Osteoblast (primary cell): Measurements from ENCODE around the gene ETNK2. TPM values are rescaled to one million over a fixed set of nuclear protein-coding genes. Genes with fewer than 3 reads are reported as not detected.

Experiments used
- DNase-seq: peaks from one replicate; pipeline ENCODE4 v3.0.0; 2011; ENCODE audit warnings: low spot score, mixed read lengths; ENCODE audit not compliant: insufficient read length; ENCODE audit errors: missing footprints
- H2AFZ ChIP-seq: 2 replicates; pipeline ENCODE4 v1.6.0; 2011; ENCODE audit warnings: mild to moderate bottlenecking, low read length
- H3K27ac ChIP-seq: 2 replicates; pipeline ENCODE4 v1.5.1; 2011; ENCODE audit warnings: mild to moderate bottlenecking, low read depth, low read length, moderate library complexity
- H3K27me3 ChIP-seq: 2 replicates; pipeline ENCODE4 v1.6.0; 2012; ENCODE audit warnings: mild to moderate bottlenecking, control low read depth, inconsistent platforms, low read length, moderate library complexity; ENCODE audit not compliant: insufficient read depth
- H3K36me3 ChIP-seq: 2 replicates; pipeline ENCODE4 v1.5.1; 2011; ENCODE audit warnings: mild to moderate bottlenecking, low read length, control low read depth, moderate library complexity; ENCODE audit not compliant: insufficient read depth
- H3K4me1 ChIP-seq: 2 replicates; pipeline ENCODE4 v1.5.1; 2011; ENCODE audit warnings: mild to moderate bottlenecking, low read length, control low read depth, moderate library complexity; ENCODE audit not compliant: insufficient read depth
- H3K4me2 ChIP-seq: 2 replicates; pipeline ENCODE4 v1.6.0; 2011; ENCODE audit warnings: mild to moderate bottlenecking, low read length; ENCODE audit not compliant: insufficient read depth
- H3K4me3 ChIP-seq: fragments of 200-600 bp; sonication (generic); 3 replicates; pipeline ENCODE4 v1.5.1; 2012; ENCODE audit warnings: mild to moderate bottlenecking, low read length, inconsistent platforms; ENCODE audit not compliant: insufficient read depth
- H3K79me2 ChIP-seq: 2 replicates; pipeline ENCODE4 v1.6.0; 2012; ENCODE audit warnings: mild to moderate bottlenecking, low read length, control low read depth, inconsistent platforms; ENCODE audit not compliant: insufficient read depth
- H3K9me3 ChIP-seq: 2 replicates; pipeline ENCODE4 v1.5.1; 2011; ENCODE audit warnings: low read depth, low read length, control low read depth
- H4K20me1 ChIP-seq: 2 replicates; pipeline ENCODE4 v1.6.0; 2012; ENCODE audit warnings: mild to moderate bottlenecking, low read length, control low read depth; ENCODE audit not compliant: insufficient read depth
- total RNA-seq: library from RNA; depleted of rRNA; stranded (reverse); fragments of >200 nt; gene quantifications from 2 replicates; pipeline ENCODE4 v1.2.3, GENCODE V29; 2012
- TF ChIP-seq, protein P1 (sequence below): IDR thresholded peaks from 2 replicates; pipeline ENCODE4 v1.5.1; 2011; ENCODE audit warnings: mild to moderate bottlenecking, low read depth, low read length, moderate library complexity; ENCODE audit errors: extremely low read depth

ETNK2 gene
- total RNA-seq, 1 donor, result 0.72 TPM

GRCh38 chr1:204176049-204176448 lies 24.2 kb upstream of the ETNK2 start:
- no peak overlapping the region for H3K27ac ChIP-seq
- H3K4me2 ChIP-seq, result no peak overlapping the region
- no peaks in the 10 kb centered on the region for H3K9me3 ChIP-seq
- no peak overlapping the region for H2AFZ ChIP-seq
- H3K79me2 ChIP-seq, result no peaks in the 10 kb centered on the region
- H3K4me3 ChIP-seq, result no peak overlapping the region
- DNase-seq, result no peak
- peaks cover 13% of the 10 kb centered on the region for H3K4me1 ChIP-seq
- TF ChIP-seq, protein P1, sequence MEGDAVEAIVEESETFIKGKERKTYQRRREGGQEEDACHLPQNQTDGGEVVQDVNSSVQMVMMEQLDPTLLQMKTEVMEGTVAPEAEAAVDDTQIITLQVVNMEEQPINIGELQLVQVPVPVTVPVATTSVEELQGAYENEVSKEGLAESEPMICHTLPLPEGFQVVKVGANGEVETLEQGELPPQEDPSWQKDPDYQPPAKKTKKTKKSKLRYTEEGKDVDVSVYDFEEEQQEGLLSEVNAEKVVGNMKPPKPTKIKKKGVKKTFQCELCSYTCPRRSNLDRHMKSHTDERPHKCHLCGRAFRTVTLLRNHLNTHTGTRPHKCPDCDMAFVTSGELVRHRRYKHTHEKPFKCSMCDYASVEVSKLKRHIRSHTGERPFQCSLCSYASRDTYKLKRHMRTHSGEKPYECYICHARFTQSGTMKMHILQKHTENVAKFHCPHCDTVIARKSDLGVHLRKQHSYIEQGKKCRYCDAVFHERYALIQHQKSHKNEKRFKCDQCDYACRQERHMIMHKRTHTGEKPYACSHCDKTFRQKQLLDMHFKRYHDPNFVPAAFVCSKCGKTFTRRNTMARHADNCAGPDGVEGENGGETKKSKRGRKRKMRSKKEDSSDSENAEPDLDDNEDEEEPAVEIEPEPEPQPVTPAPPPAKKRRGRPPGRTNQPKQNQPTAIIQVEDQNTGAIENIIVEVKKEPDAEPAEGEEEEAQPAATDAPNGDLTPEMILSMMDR, result no peak
- no peaks in the 10 kb centered on the region for H3K36me3 ChIP-seq
- H4K20me1 ChIP-seq, result no peaks in the 10 kb centered on the region
- H3K27me3 ChIP-seq, result peaks cover 10% of the 10 kb centered on the region

DNA sequence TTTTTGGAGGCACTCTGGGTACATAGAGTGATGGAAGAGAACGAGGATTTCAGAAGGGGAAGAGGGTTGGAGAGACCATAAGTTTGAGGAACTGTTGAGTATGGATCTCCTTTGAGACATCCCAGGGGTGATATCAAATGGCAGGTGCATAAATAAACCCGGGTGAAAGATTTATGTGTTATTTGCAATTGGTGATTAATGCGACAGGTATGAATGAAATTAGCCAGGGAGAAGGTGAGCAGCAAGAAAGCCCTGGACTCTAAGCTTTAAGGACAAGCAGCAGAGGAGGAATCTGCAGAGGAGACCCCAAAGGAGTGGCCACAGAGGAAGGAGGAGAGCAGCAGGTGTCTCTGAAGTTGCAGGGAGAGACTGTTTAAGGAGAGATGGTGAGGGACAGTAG lies 23.1 kb upstream of the ETNK2 start:
- Histone ChIP-seq H3K27ac (no peak overlapping the region), H3K4me3 (no peak overlapping the region), H3K4me1 (peaks cover 13% of the 10 kb centered on the region), H3K4me2 (no peak overlapping the region), H3K36me3 (no peaks in the 10 kb centered on the region), H4K20me1 (no peaks in the 10 kb centered on the region), H3K27me3 (peaks cover 10% of the 10 kb centered on the region), H3K79me2 (no peaks in the 10 kb centered on the region), H3K9me3 (peaks cover 5% of the 10 kb centered on the region), H2AFZ (no peak overlapping the region)
- peak; percentile 43 for DNase-seq
- TF ChIP-seq, protein P1, result no peak

DNA sequence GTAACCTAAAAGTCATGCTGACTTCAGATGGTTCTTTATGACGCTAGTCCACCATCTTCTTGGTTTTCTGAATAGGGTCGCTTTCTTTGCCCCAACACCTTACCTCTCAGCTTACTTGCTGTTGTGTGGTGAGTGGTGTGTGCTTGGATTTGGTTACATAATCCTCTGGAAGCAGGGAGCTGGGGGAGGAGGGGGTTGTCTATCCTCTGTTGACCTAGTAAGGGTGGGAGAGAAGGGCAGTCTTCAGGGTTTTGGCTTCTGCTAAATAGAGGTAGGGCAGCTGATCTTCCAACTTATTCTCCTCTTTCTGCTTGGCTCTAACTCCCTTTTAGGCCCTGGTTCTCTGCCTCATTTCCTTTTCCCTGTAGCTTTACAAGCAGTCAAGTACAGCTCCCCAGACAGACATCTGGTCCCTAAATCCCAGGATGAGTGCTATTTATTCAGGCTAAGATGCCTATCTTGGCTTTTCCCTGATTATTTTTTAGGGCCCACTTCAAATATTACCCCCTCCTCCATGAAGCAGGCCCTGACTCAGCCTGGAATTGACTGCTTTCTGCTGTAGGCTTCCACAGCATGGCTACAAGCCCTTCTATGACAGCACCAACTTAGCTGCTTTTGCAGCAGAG lies 20.7 kb upstream of the ETNK2 start:
- peaks cover 5% of the 10 kb centered on the region for H3K9me3 ChIP-seq
- H3K4me2 ChIP-seq, result no peak overlapping the region
- no peak overlapping the region for H3K4me3 ChIP-seq
- H2AFZ ChIP-seq, result no peak overlapping the region
- H4K20me1 ChIP-seq, result no peaks in the 10 kb centered on the region
- H3K79me2 ChIP-seq, result no peaks in the 10 kb centered on the region
- TF ChIP-seq, protein P1, result no peak
- no peak for DNase-seq
- H3K4me1 ChIP-seq, result peaks cover 13% of the 10 kb centered on the region
- H3K27ac ChIP-seq, result no peak overlapping the region
- H3K36me3 ChIP-seq, result no peaks in the 10 kb centered on the region
- peaks cover 3% of the 10 kb centered on the region for H3K27me3 ChIP-seq

GRCh38 chr1:204171751-204172178 lies 19.9 kb upstream of the ETNK2 start:
- TF ChIP-seq, protein P1, result no peak
- DNase-seq, result no peak
- H4K20me1 ChIP-seq, result no peaks in the 10 kb centered on the region
- H3K27ac ChIP-seq, result no peak overlapping the region
- no peaks in the 10 kb centered on the region for H3K36me3 ChIP-seq
- H3K4me1 ChIP-seq, result peaks cover 13% of the 10 kb centered on the region
- peaks cover 3% of the 10 kb centered on the region for H3K27me3 ChIP-seq
- peaks cover 5% of the 10 kb centered on the region for H3K9me3 ChIP-seq
- no peak overlapping the region for H3K4me3 ChIP-seq
- H3K79me2 ChIP-seq, result no peaks in the 10 kb centered on the region
- H2AFZ ChIP-seq, result no peak overlapping the region
- H3K4me2 ChIP-seq, result no peak overlapping the region
